GM15510 (cell line): ENCODE results near the gene MRFAP1.

ENCODE experiments used
- POLR2A ChIP-seq: IDR thresholded peaks from 3 replicates; pipeline ENCODE4 v1.6.1; 2011; ENCODE audit warnings: borderline replicate concordance; ENCODE audit not compliant: insufficient read length; ENCODE audit errors: extremely low read depth

The MRFAP1 gene

DNA sequence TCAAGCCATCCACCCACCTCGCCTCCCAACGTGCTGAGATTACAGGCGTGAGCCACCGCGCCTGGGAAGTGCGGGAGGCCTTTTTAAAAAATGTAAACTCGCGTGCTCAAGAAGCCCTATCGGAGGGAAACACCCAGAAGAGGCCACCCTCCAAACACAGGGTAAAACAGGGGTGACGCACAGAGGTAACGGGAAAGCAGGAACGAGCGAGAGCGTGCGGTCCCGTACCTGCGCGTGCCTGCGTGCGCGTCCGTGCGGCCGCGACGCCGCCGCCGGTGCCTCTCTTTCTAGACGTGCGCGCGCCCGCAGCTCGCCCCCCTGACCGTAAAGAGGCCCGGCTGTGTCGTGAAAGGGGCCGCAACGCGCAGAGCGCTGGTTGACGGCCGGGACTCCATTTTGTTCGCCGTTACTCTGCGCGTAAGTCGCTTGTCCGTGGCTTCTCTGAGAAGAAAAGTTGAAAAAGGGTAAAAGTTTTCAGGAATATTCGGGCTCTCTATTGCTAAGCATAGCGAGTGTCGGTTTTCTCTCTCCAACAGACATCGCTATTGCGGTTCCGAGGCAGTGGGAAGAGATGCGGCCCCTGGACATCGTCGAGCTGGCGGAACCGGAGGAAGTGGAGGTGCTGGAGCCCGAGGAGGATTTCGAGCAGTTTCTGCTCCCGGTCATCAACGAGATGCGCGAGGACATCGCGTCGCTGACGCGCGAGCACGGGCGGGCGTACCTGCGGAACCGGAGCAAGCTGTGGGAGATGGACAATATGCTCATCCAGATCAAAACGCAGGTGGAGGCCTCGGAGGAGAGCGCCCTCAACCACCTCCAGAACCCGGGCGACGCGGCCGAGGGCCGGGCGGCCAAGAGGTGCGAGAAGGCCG is at the start of gene MRFAP1:
TSS of gene MRFAP1 (plus strand) at position 394 of the 872 bp plus-strand sequence. CDS start at position 572, 178 bp downstream.
- TF ChIP-seq POLR2A = peak; percentile 86

DNA sequence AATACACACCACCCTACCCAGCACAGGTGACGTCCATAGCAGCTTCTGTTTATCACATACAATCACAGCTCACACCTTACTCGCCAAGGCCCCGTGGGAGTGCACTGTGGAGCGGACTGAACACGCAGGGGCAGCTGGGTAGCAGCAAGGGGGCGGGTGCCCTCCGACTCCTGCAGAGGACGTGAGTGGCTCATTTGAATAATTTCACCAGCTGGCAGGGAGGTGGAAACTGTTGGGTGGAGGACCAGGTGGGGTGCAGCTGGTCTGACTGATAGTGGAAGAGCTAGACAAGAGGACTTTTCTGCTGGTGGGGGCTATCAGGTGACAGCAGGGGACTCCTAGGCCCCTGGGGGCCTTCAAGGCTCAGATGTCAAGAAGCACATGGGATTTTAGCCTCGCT is 49.2 kb upstream of the MRFAP1 start:
- TF ChIP-seq POLR2A = no peak

GRCh38 chr4:6591781-6592180 is 48.7 kb upstream of the MRFAP1 start:
- no peak for TF ChIP-seq POLR2A

GRCh38 chr4:6592804-6593563 is 47.5 kb upstream of the MRFAP1 start:
- no peak for TF ChIP-seq POLR2A

DNA sequence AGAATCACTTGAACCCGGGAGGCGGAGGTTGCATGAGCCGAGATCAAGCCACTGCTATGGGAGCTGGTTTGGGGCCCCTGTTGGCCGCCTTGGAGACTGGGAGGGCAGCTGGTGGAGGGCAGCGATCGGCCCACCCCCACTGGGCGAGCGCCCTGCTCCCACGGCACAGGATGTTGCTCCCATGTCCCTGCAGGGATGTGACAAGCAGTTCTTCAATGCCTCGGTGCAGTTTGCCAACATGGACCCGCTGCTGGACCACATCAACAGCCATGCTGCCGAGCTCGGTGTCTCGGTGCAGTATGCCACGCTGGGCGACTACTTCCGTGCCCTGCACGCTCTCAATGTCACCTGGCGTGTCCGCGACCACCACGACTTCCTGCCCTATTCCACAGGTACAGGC is 46.1 kb upstream of the MRFAP1 start:
- TF ChIP-seq POLR2A = no peak

DNA sequence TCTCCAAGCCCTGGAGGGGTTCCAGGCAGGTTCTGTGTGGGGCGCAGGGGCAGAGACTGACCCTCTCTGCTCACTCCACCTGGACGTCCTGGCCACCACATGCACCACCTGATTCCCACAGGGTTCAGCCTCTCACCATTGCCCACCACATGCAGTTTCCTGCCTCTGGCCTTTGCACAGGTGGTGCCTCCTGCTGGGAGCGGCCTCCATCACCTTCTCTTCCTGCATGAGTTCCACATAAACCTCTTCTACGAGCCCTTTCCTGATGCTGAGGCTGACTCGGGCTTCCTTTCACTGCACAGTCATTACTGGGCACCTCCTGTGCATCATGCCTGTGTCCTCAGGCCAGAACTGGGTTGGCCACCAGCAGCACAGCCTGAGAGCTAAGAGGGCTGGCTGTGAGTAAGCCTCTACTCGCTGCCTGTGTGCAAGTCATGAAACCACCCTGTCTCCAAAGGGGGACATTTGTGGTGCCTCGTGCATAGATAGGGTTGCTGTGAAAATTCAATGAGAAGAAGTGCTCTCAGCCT is 45.6 kb upstream of the MRFAP1 start:
- TF ChIP-seq POLR2A = no peak

GRCh38 chr4:6595897-6596537 is 44.5 kb upstream of the MRFAP1 start:
- TF ChIP-seq POLR2A = no peak

DNA sequence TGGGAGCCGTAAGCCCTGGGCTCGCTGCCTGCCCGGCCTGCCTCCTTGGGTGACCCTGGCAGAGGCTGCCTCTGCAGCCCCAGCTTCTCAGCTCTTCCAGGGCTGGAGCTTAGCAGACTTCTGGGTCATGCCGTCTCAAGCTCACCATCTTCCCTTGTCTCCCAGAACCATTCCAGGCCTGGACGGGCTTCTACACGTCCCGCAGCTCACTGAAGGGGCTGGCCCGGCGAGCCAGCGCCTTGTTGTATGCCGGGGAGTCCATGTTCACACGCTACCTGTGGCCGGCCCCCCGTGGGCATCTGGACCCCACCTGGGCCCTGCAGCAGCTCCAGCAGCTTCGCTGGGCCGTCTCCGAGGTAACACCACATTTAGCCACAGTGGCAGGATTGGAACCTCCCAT is 43.5 kb upstream of the MRFAP1 start:
- TF ChIP-seq POLR2A = no peak

- no peak for TF ChIP-seq POLR2A
Measured at GRCh38 chr4:6598127-6598526, 42.4 kb upstream of the MRFAP1 start.

DNA sequence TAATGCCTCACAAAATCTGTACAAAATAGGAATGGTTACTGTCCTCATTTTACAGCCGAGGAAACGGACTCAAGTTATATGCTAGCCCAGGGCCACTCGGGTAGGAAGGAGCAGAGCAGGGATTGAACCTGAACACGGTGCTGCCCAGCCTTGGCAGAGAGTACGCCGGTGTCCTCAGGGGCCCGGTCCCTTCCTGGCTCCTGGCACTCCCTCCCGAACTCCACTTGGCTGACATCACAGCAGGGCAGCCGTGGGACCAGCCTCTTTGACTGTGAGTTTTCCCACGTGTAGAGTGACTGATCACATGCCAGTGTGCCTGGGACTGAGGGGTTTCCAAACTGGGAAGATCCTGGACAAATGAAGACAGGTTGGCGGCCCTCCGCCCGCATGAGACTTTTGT is 41.8 kb upstream of the MRFAP1 start:
- no peak for TF ChIP-seq POLR2A

DNA sequence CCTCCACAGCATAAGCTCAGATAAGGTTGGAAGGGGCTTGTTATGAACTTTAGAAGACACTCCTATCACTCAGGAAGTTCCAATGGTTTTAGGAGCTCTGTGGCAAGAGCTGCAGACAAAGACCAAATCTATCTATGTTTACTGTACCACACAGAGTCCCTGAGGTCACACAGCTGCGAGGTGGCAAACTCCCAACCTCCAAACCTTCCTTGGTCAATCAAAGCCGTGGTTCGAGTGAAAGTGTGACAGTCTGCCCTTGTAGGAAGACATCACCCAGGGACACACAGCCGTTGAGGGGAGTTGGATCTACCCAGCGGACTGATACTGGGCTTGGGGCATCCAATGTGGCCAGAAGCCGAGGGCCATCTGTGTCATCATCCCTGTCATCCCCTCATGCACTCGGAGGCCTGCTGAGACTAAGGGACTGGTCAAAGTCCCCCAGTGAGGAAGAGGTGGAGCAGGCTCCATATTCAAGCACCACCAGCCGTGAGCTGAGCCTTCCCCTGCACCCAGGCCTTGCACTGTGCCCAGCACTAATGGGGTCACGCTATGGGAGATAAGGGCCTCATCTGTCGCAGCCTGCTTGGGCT is 38.7 kb upstream of the MRFAP1 start:
- TF ChIP-seq POLR2A = no peak

- TF ChIP-seq POLR2A = no peak
Measured at GRCh38 chr4:6602289-6602688, 38.2 kb upstream of the MRFAP1 start.

GRCh38 chr4:6603128-6603527 is 37.4 kb upstream of the MRFAP1 start:
- TF ChIP-seq POLR2A = no peak

GRCh38 chr4:6605114-6605513 is 35.4 kb upstream of the MRFAP1 start:
- TF ChIP-seq POLR2A = no peak

- no peak for TF ChIP-seq POLR2A
Measured at GRCh38 chr4:6605605-6606004, 34.9 kb upstream of the MRFAP1 start.

- TF ChIP-seq POLR2A = no peak
Measured at GRCh38 chr4:6606465-6607235, 33.8 kb upstream of the MRFAP1 start.
